Colonic mucosa (tissue), 4 donors: ENCODE data around the gene POLR2L. TPM values are rescaled to one million over a fixed set of nuclear protein-coding genes. Genes with fewer than 3 reads are reported as not detected.

Experiments used
- DNase-seq: peaks from one replicate; pipeline ENCODE4 v3.0.0-alpha.2; 2020
- H3K27ac ChIP-seq: fragments of 200-600 bp; one replicate; pipeline ENCODE4 v1.8.0; 2021
- H3K27me3 ChIP-seq: fragments of 200-600 bp; one replicate; pipeline ENCODE4 v1.8.0; 2021
- H3K36me3 ChIP-seq: fragments of 200-600 bp; one replicate; pipeline ENCODE4 v1.8.0; 2021
- H3K4me1 ChIP-seq: fragments of 200-600 bp; one replicate; pipeline ENCODE4 v1.8.0; 2021; ENCODE audit warnings: mild to moderate bottlenecking
- H3K4me3 ChIP-seq: fragments of 200-600 bp; one replicate; pipeline ENCODE4 v1.8.0; 2021
- H3K9ac ChIP-seq, 2 donors: one replicate each; pipeline ENCODE4 v1.7.0; 2013; ENCODE audit warnings: control low read depth in 2 of 2, low read depth in 2 of 2, low read length in 2 of 2
- H3K9me3 ChIP-seq: fragments of 200-600 bp; one replicate; pipeline ENCODE4 v1.8.0; 2021
- CTCF ChIP-seq: fragments of 200-600 bp; IDR thresholded peaks from one replicate; pipeline ENCODE4 v1.8.0; 2022; ENCODE audit warnings: antibody characterized with exemption, mild to moderate bottlenecking
- intact Hi-C: fragments of 100-400 bp; cut with DNase I; formaldehyde crosslinking; loops from one replicate; pipeline ENCODE4 v1.14.1; 2022
- total RNA-seq, 2 donors: library from RNA; stranded (reverse); fragmentation: NEBNext Ultra II Directional in 1 of 2; extraction: Animal tissue kit (Norgen Biotek cat#: 25700) in 1 of 2; gene quantifications; one replicate each; pipeline ENCODE4 v1.2.1, GENCODE V29; 2021
- donor health status: healthy.
- donor health status: DM: no; HTN: no; CAD: no.
- donor health status: DM: no; HTN: no; CAD: no.

Gene POLR2L
- total RNA-seq, 2 donors from 2014 or later, result 77.4 to 181 TPM

- H3K27ac ChIP-seq, result no peak overlapping the region
- no peaks in the 10 kb centered on the region for H3K9me3 ChIP-seq
- no peak for TF ChIP-seq CTCF
- no peak overlapping the region for H3K9ac ChIP-seq
- no peaks in the 10 kb centered on the region for H3K36me3 ChIP-seq
- DNase-seq, result no peak
- H3K4me3 ChIP-seq, result no peak overlapping the region
- intact Hi-C loops, result no loop called here
- H3K27me3 ChIP-seq, result no peaks in the 10 kb centered on the region
- peaks cover 13% of the 10 kb centered on the region for H3K4me1 ChIP-seq
Observed at GRCh38 chr11:800473-800872, 41.9 kb downstream of the POLR2L start.

- no peak for DNase-seq
- H3K27me3 ChIP-seq, result no peaks in the 10 kb centered on the region
- no peak for TF ChIP-seq CTCF
- intact Hi-C loops, result no loop called here
- no peak overlapping the region for H3K4me3 ChIP-seq
- H3K9ac ChIP-seq, result no peak overlapping the region
- H3K36me3 ChIP-seq, result no peaks in the 10 kb centered on the region
- no peaks in the 10 kb centered on the region for H3K9me3 ChIP-seq
- H3K4me1 ChIP-seq, result peaks cover 14% of the 10 kb centered on the region
- no peak overlapping the region for H3K27ac ChIP-seq
Observed at GRCh38 chr11:799641-800316, 42.5 kb downstream of the POLR2L start.

GRCh38 chr11:798093-798713 lies 44.1 kb downstream of the POLR2L start, which contains the start of gene SLC25A22:
SLC25A22 (minus strand) TSS chr11:798281; CDS start chr11:795006, 3,275 bp downstream.
- Histone ChIP-seq H3K4me3 (peak within 1 kb of the TSS; percentile 92), H3K4me1 (peaks cover 7% of the 10 kb centered on the region), H3K27ac (peak within 1 kb of the TSS; percentile 80), H3K9ac (peak within 1 kb of the TSS; percentile 75 to 86), H3K27me3 (no peaks in the 10 kb centered on the region), H3K9me3 (no peaks in the 10 kb centered on the region), H3K36me3 (no peaks in the 10 kb centered on the region)
- intact Hi-C loops, result no loop called here
- peak; percentile 83 for DNase-seq
- peak; percentile 66 for TF ChIP-seq CTCF

- Histone ChIP-seq H3K27ac (peak overlapping the region; percentile 80), H3K9ac (peak overlapping the region; percentile 75 to 86), H3K4me3 (peak overlapping the region; percentile 92), H3K9me3 (no peaks in the 10 kb centered on the region), H3K36me3 (no peaks in the 10 kb centered on the region), H3K4me1 (peaks cover 7% of the 10 kb centered on the region), H3K27me3 (no peaks in the 10 kb centered on the region)
- peak; percentile 84 for DNase-seq
- TF ChIP-seq CTCF, result no peak
- intact Hi-C loops, result no loop called here
Observed at GRCh38 chr11:797296-798092, 44.8 kb downstream of the POLR2L start.

- Histone ChIP-seq H3K36me3 (no peaks in the 10 kb centered on the region), H3K4me1 (peaks cover 7% of the 10 kb centered on the region), H3K9me3 (no peaks in the 10 kb centered on the region), H3K27ac (peak overlapping the region; percentile 80), H3K4me3 (peak overlapping the region; percentile 92), H3K9ac (peak overlapping the region; percentile 75 to 86), H3K27me3 (no peaks in the 10 kb centered on the region)
- intact Hi-C loops, result no loop called here
- DNase-seq, result peak; percentile 62
- no peak for TF ChIP-seq CTCF
Observed at GRCh38 chr11:796565-797295, 45.6 kb downstream of the POLR2L start.
